IMR-90 (cell line): ENCODE results near the gene LRRC8B. TPM values are rescaled to one million over a fixed set of nuclear protein-coding genes. Genes with fewer than 3 reads are reported as not detected.

Source experiments
- RCOR1 ChIP-seq: IDR thresholded peaks from 2 replicates; pipeline ENCODE4 v1.6.1; 2012; ENCODE audit warnings: mild to moderate bottlenecking, low read length, improper control_type of control experiment; ENCODE audit not compliant: insufficient replicate concordance
- polyA plus RNA-seq, 3 experiments: library from polyadenylated mRNA; depleted of rRNA; stranded (reverse); fragments of >200 nt; gene quantifications; 2 replicates each; pipeline ENCODE4 v1.2.3, GENCODE V29; 2012; ENCODE audit warnings: low replicate concordance in 1 of 3
- total RNA-seq: library from RNA; depleted of rRNA; stranded (reverse); fragments of >200 nt; gene quantifications from 2 replicates; pipeline ENCODE4 v1.2.3, GENCODE V29; 2012
- TF ChIP-seq, protein P1 (sequence below): conservative IDR thresholded peaks from 2 replicates; pipeline ENCODE4 v1.5.1; 2012; ENCODE audit warnings: mild to moderate bottlenecking, low read depth, low read length, improper control_type of control experiment

The LRRC8B gene
- total and polyA plus RNA-seq, 2 of the 4 experiments (the other 2 are of a cell fraction), result 0.74 to 1.8 TPM

DNA sequence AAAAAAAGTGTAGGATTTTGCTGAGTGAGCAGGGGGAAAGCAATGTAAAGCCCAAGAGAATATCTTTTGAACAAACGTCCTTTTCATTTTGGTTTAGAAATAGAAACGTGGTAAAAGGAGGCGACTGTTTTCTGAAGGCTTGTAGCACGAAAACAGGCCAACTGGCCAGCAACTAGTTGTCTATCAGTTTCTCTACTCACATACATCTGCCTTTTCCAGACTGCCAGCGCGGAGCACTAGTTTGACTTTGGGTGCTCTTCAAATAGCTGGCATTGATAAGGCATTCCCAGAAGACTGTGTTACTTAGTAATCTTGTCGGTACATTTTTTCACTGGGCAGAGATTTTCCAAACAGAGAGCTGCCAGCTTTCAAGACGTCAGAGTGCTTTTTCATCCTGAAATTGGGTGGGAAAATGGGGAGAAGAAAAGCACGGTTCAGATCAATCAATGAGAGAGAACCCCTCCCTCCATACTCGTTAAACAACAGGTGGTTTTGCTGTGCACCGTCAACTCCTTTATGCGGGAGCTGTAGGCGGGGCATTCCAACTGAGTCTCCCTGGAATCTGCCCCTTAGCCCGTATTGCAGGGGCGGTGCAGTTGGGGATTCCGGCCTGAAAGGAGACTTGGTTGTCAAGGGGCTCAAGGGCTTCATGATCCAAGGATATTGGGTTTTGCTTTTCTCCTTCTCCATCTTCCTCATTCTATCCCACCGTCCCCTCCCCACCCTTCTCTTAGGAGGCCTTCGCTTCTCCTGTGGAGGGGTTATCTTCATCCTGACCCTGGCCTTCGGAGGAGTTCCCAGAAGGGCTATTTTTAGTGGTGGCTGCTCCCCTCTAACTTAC, 107.4 kb downstream of the LRRC8B start (continued):
- TF ChIP-seq, protein P1, sequence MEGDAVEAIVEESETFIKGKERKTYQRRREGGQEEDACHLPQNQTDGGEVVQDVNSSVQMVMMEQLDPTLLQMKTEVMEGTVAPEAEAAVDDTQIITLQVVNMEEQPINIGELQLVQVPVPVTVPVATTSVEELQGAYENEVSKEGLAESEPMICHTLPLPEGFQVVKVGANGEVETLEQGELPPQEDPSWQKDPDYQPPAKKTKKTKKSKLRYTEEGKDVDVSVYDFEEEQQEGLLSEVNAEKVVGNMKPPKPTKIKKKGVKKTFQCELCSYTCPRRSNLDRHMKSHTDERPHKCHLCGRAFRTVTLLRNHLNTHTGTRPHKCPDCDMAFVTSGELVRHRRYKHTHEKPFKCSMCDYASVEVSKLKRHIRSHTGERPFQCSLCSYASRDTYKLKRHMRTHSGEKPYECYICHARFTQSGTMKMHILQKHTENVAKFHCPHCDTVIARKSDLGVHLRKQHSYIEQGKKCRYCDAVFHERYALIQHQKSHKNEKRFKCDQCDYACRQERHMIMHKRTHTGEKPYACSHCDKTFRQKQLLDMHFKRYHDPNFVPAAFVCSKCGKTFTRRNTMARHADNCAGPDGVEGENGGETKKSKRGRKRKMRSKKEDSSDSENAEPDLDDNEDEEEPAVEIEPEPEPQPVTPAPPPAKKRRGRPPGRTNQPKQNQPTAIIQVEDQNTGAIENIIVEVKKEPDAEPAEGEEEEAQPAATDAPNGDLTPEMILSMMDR, result no peak
- TF ChIP-seq RCOR1, result no peak
